ENCODE measurements around the gene KREMEN2. TPM values are rescaled to one million over a fixed set of nuclear protein-coding genes. Genes with fewer than 3 reads are reported as not detected.
A peak's percentile ranks its signal among the peaks of the same experiment; 100 is the strongest.

The KREMEN2 gene
- total and polyA plus RNA-seq, 9 of the 15 experiments (the other 6 are each of a cell fraction or from before 2014, with no cell fraction given), result 0.04 to 7.7 (median 1.5) TPM; not detected in 1

DNA sequence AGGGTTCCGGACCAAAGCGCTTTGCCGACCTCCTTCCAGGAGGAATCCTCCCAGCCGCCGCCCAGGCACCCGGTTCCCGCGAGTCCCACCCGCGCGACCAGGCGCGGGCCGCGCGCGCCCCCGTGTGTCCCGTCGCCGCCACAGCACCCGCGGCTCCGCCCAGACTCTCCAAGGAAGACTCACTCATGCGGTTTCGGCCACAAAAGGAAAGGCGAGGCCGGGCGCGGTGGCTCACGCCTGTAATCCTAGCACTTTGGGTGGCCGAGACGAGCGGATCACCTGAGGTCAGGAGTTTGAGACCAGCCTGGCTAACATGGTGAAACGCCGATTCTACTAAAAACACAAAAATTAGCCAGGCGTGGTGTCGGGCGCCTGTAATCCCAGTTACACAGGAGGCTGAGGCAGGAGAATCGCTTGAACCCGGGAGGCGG lies 19.6 kb downstream of the KREMEN2 start (continued):
- TF ChIP-seq, protein P1, sequence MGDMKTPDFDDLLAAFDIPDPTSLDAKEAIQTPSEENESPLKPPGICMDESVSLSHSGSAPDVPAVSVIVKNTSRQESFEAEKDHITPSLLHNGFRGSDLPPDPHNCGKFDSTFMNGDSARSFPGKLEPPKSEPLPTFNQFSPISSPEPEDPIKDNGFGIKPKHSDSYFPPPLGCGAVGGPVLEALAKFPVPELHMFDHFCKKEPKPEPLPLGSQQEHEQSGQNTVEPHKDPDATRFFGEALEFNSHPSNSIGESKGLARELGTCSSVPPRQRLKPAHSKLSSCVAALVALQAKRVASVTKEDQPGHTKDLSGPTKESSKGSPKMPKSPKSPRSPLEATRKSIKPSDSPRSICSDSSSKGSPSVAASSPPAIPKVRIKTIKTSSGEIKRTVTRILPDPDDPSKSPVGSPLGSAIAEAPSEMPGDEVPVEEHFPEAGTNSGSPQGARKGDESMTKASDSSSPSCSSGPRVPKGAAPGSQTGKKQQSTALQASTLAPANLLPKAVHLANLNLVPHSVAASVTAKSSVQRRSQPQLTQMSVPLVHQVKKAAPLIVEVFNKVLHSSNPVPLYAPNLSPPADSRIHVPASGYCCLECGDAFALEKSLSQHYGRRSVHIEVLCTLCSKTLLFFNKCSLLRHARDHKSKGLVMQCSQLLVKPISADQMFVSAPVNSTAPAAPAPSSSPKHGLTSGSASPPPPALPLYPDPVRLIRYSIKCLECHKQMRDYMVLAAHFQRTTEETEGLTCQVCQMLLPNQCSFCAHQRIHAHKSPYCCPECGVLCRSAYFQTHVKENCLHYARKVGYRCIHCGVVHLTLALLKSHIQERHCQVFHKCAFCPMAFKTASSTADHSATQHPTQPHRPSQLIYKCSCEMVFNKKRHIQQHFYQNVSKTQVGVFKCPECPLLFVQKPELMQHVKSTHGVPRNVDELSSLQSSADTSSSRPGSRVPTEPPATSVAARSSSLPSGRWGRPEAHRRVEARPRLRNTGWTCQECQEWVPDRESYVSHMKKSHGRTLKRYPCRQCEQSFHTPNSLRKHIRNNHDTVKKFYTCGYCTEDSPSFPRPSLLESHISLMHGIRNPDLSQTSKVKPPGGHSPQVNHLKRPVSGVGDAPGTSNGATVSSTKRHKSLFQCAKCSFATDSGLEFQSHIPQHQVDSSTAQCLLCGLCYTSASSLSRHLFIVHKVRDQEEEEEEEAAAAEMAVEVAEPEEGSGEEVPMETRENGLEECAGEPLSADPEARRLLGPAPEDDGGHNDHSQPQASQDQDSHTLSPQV (IDR thresholded peaks at IDR 0.05), result no peak
- TF ChIP-seq, protein P2, sequence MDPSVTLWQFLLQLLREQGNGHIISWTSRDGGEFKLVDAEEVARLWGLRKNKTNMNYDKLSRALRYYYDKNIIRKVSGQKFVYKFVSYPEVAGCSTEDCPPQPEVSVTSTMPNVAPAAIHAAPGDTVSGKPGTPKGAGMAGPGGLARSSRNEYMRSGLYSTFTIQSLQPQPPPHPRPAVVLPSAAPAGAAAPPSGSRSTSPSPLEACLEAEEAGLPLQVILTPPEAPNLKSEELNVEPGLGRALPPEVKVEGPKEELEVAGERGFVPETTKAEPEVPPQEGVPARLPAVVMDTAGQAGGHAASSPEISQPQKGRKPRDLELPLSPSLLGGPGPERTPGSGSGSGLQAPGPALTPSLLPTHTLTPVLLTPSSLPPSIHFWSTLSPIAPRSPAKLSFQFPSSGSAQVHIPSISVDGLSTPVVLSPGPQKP (CRISPR knock-in tag; IDR thresholded peaks at IDR 0.05), result no peak
- TF ChIP-seq, protein P3, sequence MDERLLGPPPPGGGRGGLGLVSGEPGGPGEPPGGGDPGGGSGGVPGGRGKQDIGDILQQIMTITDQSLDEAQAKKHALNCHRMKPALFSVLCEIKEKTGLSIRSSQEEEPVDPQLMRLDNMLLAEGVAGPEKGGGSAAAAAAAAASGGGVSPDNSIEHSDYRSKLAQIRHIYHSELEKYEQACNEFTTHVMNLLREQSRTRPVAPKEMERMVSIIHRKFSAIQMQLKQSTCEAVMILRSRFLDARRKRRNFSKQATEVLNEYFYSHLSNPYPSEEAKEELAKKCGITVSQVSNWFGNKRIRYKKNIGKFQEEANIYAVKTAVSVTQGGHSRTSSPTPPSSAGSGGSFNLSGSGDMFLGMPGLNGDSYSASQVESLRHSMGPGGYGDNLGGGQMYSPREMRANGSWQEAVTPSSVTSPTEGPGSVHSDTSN (CRISPR knock-in tag; IDR thresholded peaks at IDR 0.05; ENCODE audit: low read depth), result no peak
- TF ChIP-seq, protein P3 (tag; conservative IDR thresholded peaks at IDR 0.05; ENCODE audit: low read depth), result no peak
- TF ChIP-seq POLR2A (conservative IDR thresholded peaks at IDR 0.05), result peak; percentile 52
- TF ChIP-seq KLF6 (CRISPR knock-in tag; IDR thresholded peaks at IDR 0.05; ENCODE audit: borderline replicate concordance), result no peak
- peak; percentile 44; the same call in 1 of the 2 replicates for TF ChIP-seq ZBTB1 (CRISPR knock-in tag; IDR thresholded peaks at IDR 0.05; ENCODE audit: borderline replicate concordance, low read depth)
- no peak for TF ChIP-seq E2F3 (CRISPR knock-in tag; IDR thresholded peaks at IDR 0.05)
- peak; percentile 49; the same call in 1 of the 2 replicates for TF ChIP-seq FOSL1 (tag; conservative IDR thresholded peaks at IDR 0.05)
- peak in 1 of 2 experiments; percentile 37; a peak in 1 of 4 replicates for TF ChIP-seq NONO (IDR thresholded peaks at IDR 0.05; ENCODE audit: low read depth in 2 of 2, low read length in 1 of 2)
- no peak for TF ChIP-seq PHF20 (IDR thresholded peaks at IDR 0.05; ENCODE audit: partially characterized antibody)
- TF ChIP-seq HNRNPH1 (optimal IDR thresholded peaks at IDR 0.05; ENCODE audit: low read depth, low read length), result no peak
- no peak for TF ChIP-seq HDAC3 (IDR thresholded peaks at IDR 0.05; ENCODE audit: borderline replicate concordance, partially characterized antibody)
- no peak for TF ChIP-seq DACH1 (IDR thresholded peaks at IDR 0.05; ENCODE audit: partially characterized antibody)
- no peak for TF ChIP-seq GTF2A2 (tag; IDR thresholded peaks at IDR 0.05)
- TF ChIP-seq PHF8 (IDR thresholded peaks at IDR 0.05; ENCODE audit: borderline replicate concordance, low read length), result no peak
- no peak for TF ChIP-seq RBM22 (IDR thresholded peaks at IDR 0.05; ENCODE audit: low read depth, low read length, poor library complexity, severe bottlenecking)
- TF ChIP-seq ZNF445 (CRISPR knock-in tag; IDR thresholded peaks at IDR 0.05; ENCODE audit: low read depth), result no peak
- no peak for TF ChIP-seq MTA1 (IDR thresholded peaks at IDR 0.05; ENCODE audit: borderline replicate concordance)
- TF ChIP-seq PHTF2 (CRISPR knock-in tag; IDR thresholded peaks at IDR 0.05), result no peak
- no peak for TF ChIP-seq KLF10 (CRISPR knock-in tag; IDR thresholded peaks at IDR 0.05)

All from K562 (cell line).